GM21447 (cell line): ENCODE data around the gene C2orf69.
"Not testable (repeated sequence)": the region's sequence is repeated elsewhere in the genome, so short reads cannot be mapped to it uniquely, and the experiment has no call there.

Source experiments
- ATAC-seq: cut with Tn5 transposase; IDR thresholded peaks from one replicate; pipeline ENCODE4 v1.9.1; 2021; ENCODE audit not compliant: unreplicated experiment

C2orf69 gene

DNA sequence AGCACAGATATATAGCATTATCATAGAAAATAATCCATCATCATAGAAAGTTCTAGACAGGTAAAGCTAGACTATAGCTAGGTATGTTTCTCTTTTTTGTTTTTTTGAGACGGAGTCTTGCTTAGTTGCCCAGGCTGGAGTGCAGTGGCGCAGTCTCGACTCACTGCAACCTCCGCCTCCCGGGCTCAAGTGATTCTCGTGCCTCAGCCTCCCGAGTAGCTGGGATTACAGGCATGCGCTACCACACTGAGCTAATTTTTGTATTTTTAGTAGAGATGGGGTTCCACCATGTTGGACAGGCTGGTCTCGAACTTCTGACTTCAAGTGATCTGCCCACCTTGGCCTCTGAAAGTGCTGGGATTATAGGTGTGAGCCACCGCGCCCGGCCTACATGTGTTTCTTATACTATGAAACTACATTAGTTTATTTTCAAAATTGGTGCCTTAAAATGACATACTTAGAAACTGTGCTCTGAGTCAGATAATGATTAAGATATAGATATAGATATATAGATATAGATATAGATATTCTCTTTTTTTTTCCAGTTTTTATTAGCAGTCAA lies 1.5 kb downstream of the C2orf69 start:
- not testable (repeated sequence) for ATAC-seq

DNA sequence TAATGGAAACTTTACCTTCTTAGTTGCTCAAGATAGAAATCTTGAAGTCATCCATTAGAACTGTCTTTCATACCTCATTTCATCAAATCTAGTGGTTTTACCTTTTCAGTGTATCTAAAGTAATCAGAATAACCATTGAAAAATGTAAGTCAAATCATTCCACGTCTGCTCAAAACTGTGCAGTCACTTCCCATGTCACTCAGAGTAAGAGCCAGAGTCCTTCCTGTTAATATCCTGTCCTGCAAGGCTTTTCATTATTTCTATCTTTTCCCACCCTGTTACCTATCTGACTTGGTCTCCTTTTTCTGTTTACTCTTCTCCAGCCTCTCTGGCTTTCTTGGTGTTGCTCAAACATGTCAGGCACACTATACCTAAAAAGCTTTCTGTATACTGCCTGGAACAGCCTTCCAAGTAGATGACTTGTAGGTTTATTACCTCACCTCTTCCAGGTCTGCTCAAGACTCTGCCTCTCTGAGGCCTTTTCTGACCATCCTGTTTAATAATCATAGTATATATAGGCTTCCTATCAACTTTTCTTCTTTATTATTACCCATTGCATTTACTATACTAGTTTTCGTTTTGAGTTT lies 3.4 kb downstream of the C2orf69 start:
- no peak for ATAC-seq

DNA sequence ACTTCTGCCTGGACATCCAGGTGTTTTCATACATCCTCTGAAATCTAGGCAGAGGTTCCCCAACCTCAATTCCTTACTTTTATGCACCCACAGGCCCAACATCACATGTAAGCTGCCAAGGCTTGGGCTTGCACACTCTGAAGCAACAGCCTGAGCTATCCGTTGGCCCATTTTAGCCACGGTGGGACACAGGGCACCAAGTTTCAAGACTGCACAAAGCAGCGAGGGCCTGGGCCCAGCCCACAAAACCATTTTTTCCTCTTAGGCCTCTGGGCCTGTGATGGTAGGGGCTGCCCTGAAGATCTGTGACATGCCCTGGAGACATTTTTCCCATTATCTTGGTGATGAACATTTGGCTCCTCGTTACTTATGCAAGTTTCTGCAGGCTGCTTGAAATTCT lies 5.9 kb downstream of the C2orf69 start:
- ATAC-seq = no peak

DNA sequence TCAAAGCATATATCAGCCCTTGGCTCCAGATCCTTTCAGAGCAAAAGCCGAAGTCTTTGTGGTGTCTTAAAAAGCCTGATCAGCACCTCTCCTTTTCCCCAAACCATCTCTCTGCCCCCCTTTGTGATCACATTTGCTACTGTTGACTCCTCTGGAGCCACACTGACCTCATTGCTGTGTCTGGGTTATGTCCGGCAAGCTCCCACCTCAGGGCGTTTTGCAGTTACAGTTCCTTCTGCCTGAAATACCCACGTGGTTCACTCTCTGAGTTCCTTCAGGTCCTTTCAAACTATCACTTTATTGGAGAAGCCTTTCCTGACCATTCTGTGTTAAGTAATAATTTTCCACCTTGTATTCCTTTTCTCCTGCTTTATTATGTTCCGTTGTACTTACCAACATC lies 11.8 kb downstream of the C2orf69 start:
- ATAC-seq = no peak

DNA sequence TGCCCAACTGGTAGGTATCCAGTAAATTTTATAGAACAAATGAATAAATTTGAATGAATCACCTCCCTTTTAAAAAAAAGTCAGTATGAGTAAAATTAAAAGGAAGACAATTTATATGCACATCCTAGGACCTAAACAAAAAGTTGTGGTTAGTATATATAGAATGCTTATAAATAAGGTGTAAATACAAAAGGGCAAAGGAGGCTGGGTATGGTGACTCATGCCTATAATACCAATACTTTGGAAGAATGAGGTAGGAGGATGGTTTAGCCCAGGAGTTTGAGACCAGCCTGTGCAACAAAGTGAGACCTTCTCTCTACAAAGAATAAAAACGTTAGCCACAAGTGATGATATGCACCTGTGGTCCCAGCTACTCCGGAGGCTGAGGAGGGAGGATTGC lies 12.8 kb downstream of the C2orf69 start:
- no peak for ATAC-seq

DNA sequence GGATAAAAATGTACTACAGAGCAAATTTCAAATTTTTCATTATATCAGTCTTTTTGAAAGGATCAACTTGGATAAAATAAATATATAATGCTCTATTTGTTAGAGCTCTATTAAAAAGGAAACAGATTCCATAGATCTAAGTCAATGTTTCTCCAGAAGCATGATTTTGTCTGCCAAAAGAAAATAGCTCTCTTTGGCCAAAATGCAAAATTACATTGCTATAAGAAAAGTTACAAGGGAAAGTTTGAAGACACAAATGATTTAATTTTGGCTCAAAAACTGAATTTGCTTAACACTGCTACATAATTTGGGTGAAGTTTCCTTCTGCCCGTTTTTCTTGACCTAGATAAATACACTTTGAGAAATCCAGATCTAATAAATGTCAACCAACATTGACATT lies 15.7 kb downstream of the C2orf69 start:
- no peak for ATAC-seq

DNA sequence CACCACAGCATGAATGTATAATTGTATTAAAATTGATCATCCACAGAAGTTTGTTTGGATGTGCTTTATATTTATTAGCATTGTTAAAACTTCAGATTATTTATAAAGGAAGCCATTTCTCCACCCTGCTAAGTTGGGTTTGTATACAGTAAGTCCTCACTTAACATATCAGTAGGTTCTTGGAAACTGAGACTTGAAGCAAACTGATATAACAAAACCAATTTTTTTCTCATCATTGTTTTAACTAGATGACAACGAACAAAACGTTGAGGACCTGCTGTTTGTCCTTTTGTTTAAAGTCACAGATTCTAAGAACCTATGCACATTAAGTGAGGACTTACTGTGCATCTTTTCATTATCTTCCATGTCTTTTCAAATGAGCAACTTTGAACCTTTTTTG lies 17.1 kb downstream of the C2orf69 start:
- ATAC-seq = no peak

DNA sequence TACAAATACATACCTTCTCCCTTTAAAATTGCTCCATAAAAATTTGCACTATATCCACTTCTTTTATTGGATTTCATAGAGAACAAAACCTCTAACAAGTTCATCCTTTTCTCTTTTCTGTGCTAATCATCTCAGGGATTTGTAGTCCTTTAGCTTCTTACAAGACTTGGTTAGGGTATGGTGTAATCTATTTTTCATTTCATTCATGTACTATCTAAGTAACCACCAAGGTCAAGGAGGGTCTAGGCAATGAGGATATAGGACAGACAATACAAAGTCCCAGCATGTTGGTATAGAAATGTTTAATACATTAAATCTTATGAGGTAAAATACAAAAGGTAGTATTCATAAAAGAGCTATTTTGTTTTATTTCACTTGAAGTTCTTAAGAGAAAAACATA lies 17.5 kb downstream of the C2orf69 start:
- ATAC-seq = no peak

DNA sequence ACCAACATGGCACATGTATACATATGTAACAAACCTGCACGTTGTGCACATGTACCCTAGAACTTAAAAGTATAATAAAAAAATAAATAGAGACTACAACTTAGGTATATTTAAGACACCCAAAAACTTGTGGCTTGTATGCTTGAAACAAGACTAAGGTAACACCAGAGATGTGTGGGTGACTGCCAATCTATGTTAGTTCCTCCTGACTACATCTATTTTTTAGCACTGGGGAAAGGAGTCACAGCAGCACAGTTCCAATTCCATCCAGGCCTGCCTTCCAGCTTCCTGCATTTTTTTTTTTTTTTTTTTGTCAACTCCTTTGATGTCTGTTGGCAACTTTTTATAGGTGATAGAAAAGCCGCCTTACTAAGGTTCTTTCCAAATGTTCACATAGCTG lies 18.2 kb downstream of the C2orf69 start:
- no peak for ATAC-seq

DNA sequence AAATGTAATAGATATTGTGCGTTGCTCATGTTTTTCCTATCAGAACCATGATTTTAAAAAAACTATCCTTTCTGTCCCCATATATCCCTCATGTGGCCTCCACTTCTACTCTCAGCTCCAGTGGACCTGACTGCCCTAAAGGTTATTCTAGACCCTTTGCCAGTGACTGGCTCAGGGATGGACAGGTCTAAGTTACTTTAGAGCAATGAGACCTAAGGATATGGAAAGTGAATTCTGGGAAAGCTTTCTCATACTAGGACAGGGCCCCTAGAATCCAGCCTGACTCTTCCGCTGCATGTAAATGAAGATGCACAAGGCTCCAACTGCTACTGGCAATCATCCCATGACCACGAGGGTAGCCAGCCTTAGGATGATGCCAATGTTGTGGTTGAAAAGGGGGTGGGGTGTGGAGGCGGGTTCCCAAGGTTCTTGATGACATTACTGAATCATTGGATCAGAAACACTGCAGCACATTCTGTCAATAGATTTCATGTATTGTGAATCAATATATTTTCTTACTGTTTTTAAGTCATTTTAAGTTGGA lies 21.3 kb downstream of the C2orf69 start:
- no peak for ATAC-seq

DNA sequence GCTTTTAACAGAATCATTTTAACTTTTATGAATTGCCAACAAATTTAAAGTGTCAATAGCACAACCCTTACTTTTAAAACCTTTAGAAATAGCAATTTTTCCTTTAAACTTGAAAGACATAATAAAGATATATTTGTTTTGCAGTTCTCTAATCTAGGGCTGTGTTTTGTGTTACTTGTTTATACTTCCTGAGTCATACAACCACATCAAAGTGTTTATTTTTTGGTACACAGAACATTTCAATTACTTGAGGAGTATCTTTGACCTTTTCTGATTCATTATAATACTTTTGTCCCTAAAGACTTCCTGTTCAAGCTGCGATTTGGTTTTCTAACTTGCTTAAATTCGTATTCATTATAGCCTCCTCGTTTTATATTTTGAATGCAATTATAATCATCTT lies 22.4 kb downstream of the C2orf69 start:
- ATAC-seq = no peak

DNA sequence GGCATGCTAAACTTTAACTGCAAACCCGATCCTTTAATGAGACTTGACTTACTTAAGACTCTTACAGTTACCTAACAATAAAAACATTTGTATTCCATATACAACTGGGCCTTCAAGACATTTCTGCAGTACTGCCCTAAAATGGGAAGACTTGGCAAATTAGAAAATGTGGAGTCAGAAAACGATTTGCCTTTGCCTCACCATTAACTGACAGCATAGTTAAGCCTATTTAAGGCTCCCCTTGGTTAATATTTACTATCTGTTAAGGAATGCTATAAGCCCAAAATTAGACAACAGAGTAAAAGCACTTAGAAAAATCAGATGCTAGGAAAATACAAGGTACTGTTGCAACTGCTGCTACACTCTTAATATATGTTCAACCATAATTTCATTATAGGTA lies 25.5 kb downstream of the C2orf69 start:
- no peak for ATAC-seq

DNA sequence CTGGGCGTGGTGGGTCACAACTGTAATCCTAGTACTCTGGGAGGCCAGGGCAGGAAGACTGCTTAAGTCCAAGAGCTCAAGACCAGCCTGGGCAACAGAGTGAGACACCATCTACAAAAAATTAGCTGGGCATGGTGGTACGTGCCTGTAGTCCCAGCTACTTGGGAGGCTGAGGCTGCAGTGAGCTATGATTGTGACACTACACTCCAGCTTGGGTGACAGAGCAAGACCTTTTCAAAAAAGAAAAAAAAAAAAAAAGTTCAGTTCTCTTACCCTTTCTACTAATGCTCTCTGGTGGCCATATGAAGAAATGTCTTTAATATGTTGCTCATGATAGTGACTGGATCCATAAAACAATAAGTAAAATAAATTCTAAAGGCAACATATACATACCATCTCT lies 29.3 kb downstream of the C2orf69 start:
- no peak for ATAC-seq

DNA sequence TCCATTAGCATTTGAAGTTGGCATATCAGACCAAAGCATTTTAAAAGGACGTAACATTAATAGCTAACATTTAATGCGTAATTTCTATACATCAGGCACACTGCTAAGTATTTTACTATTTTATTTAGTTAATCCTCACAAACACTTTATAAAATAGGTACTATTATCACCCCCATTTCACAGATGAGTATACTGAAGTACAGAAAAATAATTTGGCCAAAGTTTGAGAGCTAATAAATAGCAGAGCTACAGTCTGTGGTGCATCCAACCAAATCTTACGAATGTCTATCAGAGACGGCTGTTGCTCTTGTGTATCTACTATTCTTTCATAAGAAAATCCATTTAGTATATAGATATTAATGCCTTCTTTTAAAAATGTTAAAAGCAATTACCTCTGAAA lies 32.3 kb downstream of the C2orf69 start:
- no peak for ATAC-seq

DNA sequence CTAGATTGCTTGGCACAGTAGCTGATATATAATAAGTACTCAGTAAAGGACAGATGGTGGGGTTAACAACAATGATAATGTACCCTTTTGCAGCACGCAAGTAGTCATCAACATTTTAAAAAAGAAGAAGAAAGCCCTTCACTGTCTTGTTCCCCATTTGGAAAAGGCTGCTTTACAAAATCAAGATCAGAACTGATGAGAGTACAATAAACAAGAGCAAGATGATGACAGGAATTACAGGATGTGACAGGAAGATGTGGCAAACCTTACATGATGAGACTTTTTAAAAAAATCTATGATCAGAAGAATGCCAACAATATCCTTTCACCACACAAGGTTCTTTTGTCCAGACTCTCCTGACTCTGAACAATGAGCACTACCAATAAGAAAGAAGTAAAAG lies 35.1 kb downstream of the C2orf69 start:
- ATAC-seq = no peak

DNA sequence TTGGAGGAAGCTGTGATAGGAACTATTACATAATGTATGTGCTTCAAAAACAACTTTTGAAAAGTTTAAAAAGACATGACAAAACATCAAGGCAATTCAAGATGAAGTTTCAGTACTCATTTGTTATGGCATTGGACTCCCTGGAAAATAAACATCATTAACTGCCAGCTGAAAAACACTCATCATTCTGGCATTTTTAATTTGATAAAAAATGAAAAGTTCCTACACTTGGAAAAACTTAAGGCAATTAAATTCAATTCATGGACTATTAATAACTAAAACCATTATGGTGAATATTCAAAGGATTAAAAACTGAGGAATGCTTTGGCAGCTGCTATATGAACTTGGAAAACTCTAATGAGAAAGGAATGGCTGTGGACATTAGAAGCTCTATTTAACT lies 35.7 kb downstream of the C2orf69 start:
- no peak for ATAC-seq

DNA sequence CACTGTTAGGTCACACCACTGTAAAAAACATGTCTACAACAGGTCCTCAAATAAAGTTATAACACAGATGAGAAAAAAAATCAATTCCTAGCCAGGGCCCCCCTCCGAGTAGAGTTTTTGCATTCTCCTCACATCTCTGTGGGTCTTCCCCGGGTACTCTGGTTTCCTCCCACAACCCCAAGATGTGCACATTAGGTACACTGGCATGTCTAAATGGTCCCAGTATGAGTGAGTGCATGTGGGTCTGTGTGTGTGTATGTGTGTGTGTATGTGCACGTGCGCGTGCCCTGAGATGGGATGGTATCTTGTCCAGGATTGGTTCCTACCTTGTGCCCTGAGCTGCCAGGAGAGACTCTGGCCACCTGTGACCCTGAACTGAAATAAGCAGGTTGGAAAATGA lies 39.3 kb downstream of the C2orf69 start:
- ATAC-seq = no peak

DNA sequence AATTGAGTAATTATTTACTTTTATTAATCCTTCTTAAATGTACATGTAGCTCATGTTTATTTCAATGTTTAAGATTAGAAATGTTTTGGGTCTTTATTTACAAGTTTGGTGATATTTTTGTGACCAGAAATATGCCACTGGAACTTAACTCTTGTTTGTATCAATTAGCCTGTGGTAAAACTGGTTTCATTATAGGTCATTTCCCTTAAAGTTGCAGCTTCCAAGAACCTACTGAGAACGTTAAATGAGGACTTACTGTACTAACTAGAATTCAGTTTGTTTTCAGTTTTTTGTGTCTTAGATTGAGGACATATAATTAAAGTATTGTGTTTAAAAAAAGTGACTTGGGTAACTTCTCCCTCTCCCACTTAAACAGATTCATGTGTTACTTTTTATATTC lies 39.9 kb downstream of the C2orf69 start:
- ATAC-seq = no peak

DNA sequence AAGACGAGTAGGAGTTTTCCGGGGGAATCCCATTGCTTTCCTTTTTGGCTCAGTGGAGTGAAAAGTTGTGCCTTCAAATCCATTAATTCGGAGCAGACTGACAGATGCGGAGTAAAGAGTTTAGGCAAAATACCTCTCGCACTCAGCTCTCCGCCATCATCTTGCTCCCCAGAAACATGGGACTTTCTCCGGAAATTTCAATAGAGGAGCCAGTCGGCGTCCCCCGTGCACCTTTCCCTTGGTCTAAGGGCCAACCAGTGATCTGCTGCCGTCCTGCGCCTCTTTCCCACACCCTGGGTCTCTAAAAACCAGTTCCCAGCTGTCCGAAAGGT lies 43.9 kb downstream of the C2orf69 start:
- ATAC-seq = peak; percentile 48

DNA sequence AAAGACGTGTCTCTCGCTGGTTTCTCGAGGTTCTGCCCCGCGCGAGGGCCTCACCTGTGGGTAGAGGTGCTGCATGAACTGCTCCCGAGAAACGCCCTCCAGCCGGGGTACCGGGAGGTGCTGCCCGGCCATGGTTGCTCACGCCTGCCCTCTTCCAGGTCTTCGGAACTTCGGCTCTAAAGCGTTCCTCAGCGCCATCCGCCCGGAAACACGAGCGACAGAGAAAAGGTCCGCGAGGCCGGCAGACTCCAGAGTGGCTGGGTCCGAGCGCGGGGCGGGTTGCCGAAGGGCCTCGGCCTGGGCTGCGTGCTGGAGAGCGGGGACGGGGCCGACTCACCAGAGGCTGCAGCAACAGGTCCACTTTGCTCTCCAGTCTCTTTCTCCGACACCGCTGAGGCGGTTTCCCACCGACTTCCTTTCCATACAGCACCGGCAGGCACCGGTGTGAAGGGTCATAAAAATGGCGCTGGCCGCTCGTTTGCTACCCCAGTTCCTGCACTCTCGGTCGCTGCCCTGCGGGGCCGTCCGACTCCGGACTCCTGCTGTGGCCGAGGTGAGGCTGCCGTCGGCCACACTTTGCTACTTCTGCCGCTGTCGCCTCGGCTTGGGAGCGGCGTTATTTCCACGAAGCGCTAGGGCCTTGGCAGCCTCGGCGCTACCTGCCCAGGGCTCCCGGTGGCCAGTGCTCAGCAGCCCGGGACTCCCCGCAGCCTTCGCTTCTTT lies 44.4 kb downstream of the C2orf69 start, which contains the start of the genes MAIP1 and TYW5:
Gene MAIP1 (plus strand): TSS at position 244 of the 723 bp plus-strand sequence. CDS start 217 bp downstream, at position 461.
Gene TYW5 (minus strand): TSS at position 153 of the 723 bp plus-strand sequence. CDS start 21 bp downstream, at position 132.
- ATAC-seq = peak; percentile 84

DNA sequence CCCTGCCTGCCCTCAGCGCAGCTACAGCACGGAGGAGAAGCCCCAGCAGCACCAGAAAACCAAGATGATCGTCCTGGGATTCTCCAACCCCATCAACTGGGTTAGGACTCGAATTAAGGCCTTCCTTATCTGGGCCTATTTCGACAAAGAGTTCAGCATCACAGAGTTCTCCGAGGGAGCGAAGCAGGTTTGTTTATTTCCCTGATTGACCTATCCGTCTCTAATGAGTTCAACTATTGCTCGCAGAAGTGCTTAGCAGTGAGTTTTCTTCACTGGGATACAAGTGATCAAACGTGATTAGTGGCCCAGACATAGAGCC lies 44.9 kb downstream of the C2orf69 start:
- ATAC-seq = no peak

DNA sequence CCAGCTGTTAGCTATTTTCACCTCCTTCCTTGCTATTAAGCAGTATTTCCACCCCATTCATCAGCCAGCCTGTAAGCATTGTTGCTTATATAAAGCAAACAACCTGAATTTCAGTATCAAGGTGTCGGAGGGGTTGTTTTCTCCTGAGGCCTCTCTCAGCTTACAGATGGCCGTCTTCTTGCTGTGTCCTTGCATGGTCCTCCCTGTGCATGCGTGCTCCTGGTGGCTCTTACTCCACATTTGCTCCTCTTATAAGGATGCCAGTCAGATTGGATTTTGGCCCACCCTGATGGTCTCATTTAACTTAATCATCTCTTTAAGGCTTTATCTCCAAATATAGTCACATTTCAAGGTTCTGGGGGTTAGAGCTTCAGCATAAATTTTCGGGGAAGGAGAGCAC lies 46.9 kb downstream of the C2orf69 start:
- ATAC-seq = no peak
